Measurements from ENCODE around the gene UQCC5.

UQCC5 gene

GRCh38 chr3:52536369-52537164 is at the start of gene UQCC5:
Gene UQCC5, plus strand, starts transcription at chr3:52536605. Its CDS starts 151 bp downstream, at chr3:52536756.
- peak; percentile 100 for DNase-seq

- DNase-seq: no peak
These were observed 49.2 kb upstream of the UQCC5 start for GRCh38 chr3:52487050-52487787.

GRCh38 chr3:52487788-52488691 is 48.4 kb upstream of the UQCC5 start:
- no peak for DNase-seq

GRCh38 chr3:52488746-52489145 is 47.7 kb upstream of the UQCC5 start:
- no peak for DNase-seq

GRCh38 chr3:52489453-52489852 is 47.0 kb upstream of the UQCC5 start:
- DNase-seq: no peak

GRCh38 chr3:52490035-52490938 is 46.1 kb upstream of the UQCC5 start:
- no peak for DNase-seq

GRCh38 chr3:52490939-52491526 is 45.4 kb upstream of the UQCC5 start:
- peak; percentile 34 for DNase-seq

GRCh38 chr3:52492059-52492458 is 44.3 kb upstream of the UQCC5 start:
- no peak for DNase-seq

- DNase-seq: no peak
These were observed 43.0 kb upstream of the UQCC5 start for GRCh38 chr3:52493232-52494017.

- DNase-seq: no peak
These were observed 42.0 kb upstream of the UQCC5 start for GRCh38 chr3:52494445-52494844.

GRCh38 chr3:52494886-52495495 is 41.4 kb upstream of the UQCC5 start, which contains the start of gene STAB1:
Gene STAB1, plus strand, starts transcription at chr3:52495338. Its CDS starts 76 bp downstream, at chr3:52495414.
- DNase-seq: no peak

- DNase-seq: peak; percentile 46
These were observed 40.4 kb upstream of the UQCC5 start for GRCh38 chr3:52495777-52496602.

- DNase-seq: peak; percentile 88
These were observed 38.0 kb upstream of the UQCC5 start for GRCh38 chr3:52498137-52499054.

- DNase-seq: no peak
These were observed 35.4 kb upstream of the UQCC5 start for GRCh38 chr3:52501046-52501445.

- no peak for DNase-seq
These were observed 34.4 kb upstream of the UQCC5 start for GRCh38 chr3:52502001-52502400.

- no peak for DNase-seq
These were observed 33.5 kb upstream of the UQCC5 start for GRCh38 chr3:52502808-52503350.

- no peak for DNase-seq
These were observed 32.5 kb upstream of the UQCC5 start for GRCh38 chr3:52503788-52504424.
